ENCODE data around the gene CDH12. TPM values are rescaled to one million over a fixed set of nuclear protein-coding genes. Genes with fewer than 3 reads are reported as not detected.
"Not testable (repeated sequence)": the region's sequence is repeated elsewhere in the genome, so short reads cannot be mapped to it uniquely, and the experiment has no call there.

The CDH12 gene
- total and polyA plus RNA-seq, 2 donors, result 0.05 to 3.5 TPM

DNA sequence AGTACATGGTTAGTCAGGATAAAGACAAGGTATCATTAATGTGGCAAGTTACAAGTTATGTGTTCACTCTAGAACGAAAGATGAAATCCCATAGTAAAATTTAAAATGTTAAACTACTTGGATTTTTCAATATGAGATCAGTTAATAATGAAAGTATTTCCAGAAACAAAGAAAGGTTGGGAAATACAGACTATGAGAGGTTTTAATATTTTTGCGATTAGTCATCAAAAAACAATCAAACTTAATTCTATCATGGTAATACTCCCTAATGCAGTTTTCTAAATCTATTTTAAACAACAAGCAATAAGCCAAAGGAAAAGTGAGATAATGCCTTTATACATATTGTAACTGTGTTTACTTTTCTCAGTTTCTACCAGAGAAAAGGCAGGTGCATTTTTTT is 10.6 kb downstream of the CDH12 start:
- WGBS, result 84% methylated on average over 2 of the region's 2 CpGs
- H3K27ac ChIP-seq (ENCODE audit: low read depth), result no peak overlapping the region
- H3K4me1 ChIP-seq (ENCODE audit: insufficient read depth), result no peaks in the 10 kb centered on the region
- DNase-seq (ENCODE audit: extremely low spot score), result no peak
- H3K36me3 ChIP-seq (ENCODE audit: insufficient read depth), result no peaks in the 10 kb centered on the region
- no peak overlapping the region for H3K4me3 ChIP-seq (ENCODE audit: low read depth, low read length)

DNA sequence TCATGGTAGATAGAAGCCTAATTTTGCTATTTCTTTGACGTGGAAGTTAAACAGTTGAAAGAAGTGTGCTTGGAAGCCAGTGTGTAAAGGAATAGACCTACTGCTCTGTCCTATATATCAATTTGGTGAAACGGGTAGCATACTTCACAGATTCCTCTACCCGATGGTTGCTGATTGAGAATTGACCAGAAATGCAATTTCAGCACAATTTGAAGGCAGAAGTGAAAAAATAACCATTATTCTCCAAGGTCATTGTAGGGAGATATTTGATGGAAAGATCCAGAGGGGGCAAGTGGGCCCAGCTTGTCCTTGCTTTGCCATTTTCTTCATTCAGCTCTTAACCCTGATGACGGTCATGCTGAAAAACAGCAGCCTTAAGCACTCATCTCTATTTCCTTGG is 15.3 kb downstream of the CDH12 start:
- H3K27ac ChIP-seq (ENCODE audit: low read depth), result no peak overlapping the region
- H3K36me3 ChIP-seq (ENCODE audit: insufficient read depth), result no peaks in the 10 kb centered on the region
- 91% methylated on average over 4 of the region's 4 CpGs for WGBS
- no peaks in the 10 kb centered on the region for H3K4me1 ChIP-seq (ENCODE audit: insufficient read depth)
- no peak overlapping the region for H3K4me3 ChIP-seq (ENCODE audit: low read depth, low read length)
- no peak for DNase-seq (ENCODE audit: extremely low spot score)

DNA sequence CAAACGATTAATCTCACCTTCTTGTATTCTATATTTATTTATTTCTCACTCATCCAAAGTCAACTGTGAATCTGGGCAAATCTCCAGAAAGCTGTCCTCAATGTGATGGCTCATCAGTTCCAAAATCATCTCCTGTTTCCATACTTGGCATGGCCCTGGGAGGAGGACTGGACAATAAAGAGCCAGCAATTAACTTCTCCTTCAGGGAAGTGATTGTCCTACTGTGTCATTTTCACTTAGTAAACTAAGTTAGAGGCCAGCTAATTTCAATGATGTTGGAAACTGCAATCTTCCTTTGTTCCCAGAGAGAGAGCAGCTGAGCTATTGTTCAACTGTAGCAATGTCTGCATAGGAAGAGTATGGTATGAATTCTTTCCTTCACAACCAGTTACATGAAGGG is 17.5 kb downstream of the CDH12 start:
- no peak overlapping the region for H3K27ac ChIP-seq (ENCODE audit: low read depth)
- 74% methylated on average over 1 of the region's 1 CpG for WGBS
- H3K4me3 ChIP-seq (ENCODE audit: low read depth, low read length), result no peak overlapping the region
- no peaks in the 10 kb centered on the region for H3K4me1 ChIP-seq (ENCODE audit: insufficient read depth)
- H3K36me3 ChIP-seq (ENCODE audit: insufficient read depth), result no peaks in the 10 kb centered on the region
- DNase-seq (ENCODE audit: extremely low spot score), result no peak

DNA sequence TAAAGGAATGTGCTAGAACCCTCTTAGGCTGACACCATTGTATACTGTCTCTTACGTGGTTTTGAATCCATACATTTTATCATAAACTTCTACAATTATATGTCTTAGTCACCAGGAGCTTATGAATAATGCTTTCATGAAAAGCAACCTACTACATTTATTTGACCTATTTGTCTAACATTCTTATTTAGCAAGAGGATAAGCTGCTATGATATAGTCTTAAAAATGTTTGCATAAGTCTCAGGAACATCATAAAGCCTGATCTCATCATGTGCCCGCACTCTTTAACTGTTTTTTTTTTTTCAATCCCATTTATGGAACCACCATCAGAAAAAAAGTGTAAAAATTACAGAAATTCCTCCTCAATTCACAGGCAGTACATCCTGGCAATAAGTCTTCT is 59.7 kb downstream of the CDH12 start:
- H3K4me1 ChIP-seq (ENCODE audit: insufficient read depth), result no peaks in the 10 kb centered on the region
- no peak for DNase-seq (ENCODE audit: extremely low spot score)
- H3K27ac ChIP-seq (ENCODE audit: low read depth), result no peak overlapping the region
- no peak overlapping the region for H3K4me3 ChIP-seq (ENCODE audit: low read depth, low read length)
- no peaks in the 10 kb centered on the region for H3K36me3 ChIP-seq (ENCODE audit: insufficient read depth)
- WGBS, result 75% methylated on average over 2 of the region's 2 CpGs

DNA sequence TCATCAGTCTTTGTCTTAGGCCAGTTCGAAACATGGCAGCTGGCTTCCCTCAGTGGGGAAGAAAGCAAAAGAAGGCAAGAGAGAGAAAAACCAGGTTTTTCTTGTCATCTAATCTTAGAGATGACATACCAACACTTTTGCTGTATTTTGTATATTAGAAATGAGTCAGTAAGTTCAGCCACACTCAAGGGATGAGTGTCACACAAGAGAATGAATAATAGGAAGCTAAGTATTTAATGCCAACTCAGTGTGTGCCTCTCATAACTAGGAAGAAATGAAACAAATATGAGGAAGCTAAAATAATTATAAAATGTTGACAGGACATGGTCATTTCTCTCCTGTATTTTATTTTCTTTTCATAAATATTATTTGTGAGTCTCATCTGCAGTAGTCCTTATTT is 65.3 kb downstream of the CDH12 start:
- Histone ChIP-seq H3K4me3 (ENCODE audit: low read depth, low read length) (no peak overlapping the region), H3K36me3 (ENCODE audit: insufficient read depth) (no peaks in the 10 kb centered on the region), H3K4me1 (ENCODE audit: insufficient read depth) (no peaks in the 10 kb centered on the region), H3K27ac (ENCODE audit: low read depth) (no peak overlapping the region)
- DNase-seq (ENCODE audit: extremely low spot score), result no peak
- WGBS, result 32% methylated on average over 1 of the region's 1 CpG

DNA sequence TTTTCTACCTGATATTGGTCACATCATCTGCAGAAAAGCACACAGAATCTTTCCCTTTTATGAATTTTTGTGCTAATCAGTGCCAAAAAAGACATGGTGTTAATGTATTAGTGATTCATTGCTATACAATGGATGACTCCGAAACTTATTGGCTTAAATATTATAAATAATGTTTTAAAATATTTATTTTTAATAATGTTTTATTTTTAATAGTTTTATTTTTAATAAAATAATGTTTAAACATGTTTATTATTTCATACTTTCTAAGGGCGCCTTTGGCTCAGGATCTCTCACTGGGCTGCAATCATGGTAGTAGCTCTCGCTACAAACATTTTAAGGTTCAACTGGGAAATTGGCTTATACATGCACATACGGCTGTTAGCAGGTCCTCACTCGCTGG is 65.7 kb downstream of the CDH12 start:
- no peak overlapping the region for H3K27ac ChIP-seq (ENCODE audit: low read depth)

DNA sequence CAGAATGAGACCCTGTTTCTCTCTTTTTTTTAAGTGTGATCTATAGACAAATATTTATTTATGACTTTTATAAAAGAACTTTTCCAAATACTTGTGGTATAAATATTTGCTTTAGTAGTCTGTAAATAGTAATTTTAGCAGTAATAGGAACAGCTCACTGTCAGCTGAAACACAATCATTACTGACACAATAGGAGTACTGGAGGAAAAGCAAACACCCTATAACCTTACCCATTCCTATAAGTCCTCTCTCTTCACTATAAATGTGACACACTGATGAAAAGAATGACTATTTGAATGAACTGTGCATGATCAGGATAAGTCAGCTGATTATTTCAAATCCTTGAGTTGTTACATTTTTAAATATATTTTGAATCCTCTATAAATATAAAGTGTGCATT is 72.4 kb downstream of the CDH12 start:
- H3K36me3 ChIP-seq (ENCODE audit: insufficient read depth), result no peaks in the 10 kb centered on the region
- DNase-seq (ENCODE audit: extremely low spot score), result no peak
- no peak overlapping the region for H3K4me3 ChIP-seq (ENCODE audit: low read depth, low read length)
- H3K27ac ChIP-seq (ENCODE audit: low read depth), result no peak overlapping the region
- no peaks in the 10 kb centered on the region for H3K4me1 ChIP-seq (ENCODE audit: insufficient read depth)

More for the DNA sequence above, 65.7 kb downstream of the CDH12 start:
- Histone ChIP-seq H3K4me3 (ENCODE audit: low read depth, low read length) (no peak overlapping the region), H3K4me1 (ENCODE audit: insufficient read depth) (no peaks in the 10 kb centered on the region), H3K36me3 (ENCODE audit: insufficient read depth) (no peaks in the 10 kb centered on the region)
- 53% methylated on average over 5 of the region's 5 CpGs for WGBS
- no peak for DNase-seq (ENCODE audit: extremely low spot score)

DNA sequence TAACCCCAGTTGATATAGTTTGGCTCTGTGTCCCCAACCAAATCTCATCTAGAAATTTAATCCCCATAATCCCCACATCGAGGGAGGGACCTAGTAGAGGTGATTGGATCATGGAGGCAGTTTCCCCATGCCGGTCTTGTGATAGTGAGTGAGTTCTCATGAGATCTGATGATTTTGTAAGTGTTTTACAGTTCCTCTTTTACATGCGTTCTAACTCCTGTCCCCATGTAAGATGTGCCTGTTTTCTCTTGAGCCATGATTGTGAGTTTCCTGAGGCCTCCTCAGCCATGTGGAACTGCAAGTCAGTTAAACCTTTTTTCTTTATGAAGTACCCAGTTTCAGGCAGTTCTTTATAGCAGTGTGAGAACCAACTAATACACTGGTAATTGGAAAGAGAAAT is 73.6 kb downstream of the CDH12 start:
- DNase-seq (ENCODE audit: extremely low spot score), result no peak
- Histone ChIP-seq H3K27ac (ENCODE audit: low read depth) (no peak overlapping the region), H3K36me3 (ENCODE audit: insufficient read depth) (no peaks in the 10 kb centered on the region), H3K4me1 (ENCODE audit: insufficient read depth) (no peaks in the 10 kb centered on the region), H3K4me3 (ENCODE audit: low read depth, low read length) (no peak overlapping the region)
- 73% methylated on average over 3 of the region's 3 CpGs for WGBS

DNA sequence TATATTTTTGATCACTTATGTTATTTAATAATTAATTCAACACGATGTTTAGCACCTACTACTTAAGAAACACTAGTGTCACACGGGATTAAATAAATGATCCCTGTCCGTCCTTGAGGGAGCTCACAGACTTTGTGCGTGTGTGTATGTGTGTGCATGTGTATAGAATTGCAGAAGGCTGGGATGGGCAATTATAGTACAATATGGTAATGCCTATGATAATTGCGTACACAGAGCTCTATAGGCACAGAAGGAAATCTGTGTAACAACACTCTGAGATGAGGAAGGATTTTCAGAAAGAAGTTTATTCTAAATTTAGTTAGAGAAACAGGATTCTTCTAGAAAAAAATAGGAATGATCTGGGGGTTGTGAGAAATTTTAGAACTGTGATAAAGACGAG is 76.9 kb downstream of the CDH12 start:
- H3K36me3 ChIP-seq (ENCODE audit: insufficient read depth), result no peaks in the 10 kb centered on the region
- no peak overlapping the region for H3K4me3 ChIP-seq (ENCODE audit: low read depth, low read length)
- H3K4me1 ChIP-seq (ENCODE audit: insufficient read depth), result no peaks in the 10 kb centered on the region
- DNase-seq (ENCODE audit: extremely low spot score), result no peak
- no peak overlapping the region for H3K27ac ChIP-seq (ENCODE audit: low read depth)
- 87% methylated on average over 6 of the region's 6 CpGs for WGBS

DNA sequence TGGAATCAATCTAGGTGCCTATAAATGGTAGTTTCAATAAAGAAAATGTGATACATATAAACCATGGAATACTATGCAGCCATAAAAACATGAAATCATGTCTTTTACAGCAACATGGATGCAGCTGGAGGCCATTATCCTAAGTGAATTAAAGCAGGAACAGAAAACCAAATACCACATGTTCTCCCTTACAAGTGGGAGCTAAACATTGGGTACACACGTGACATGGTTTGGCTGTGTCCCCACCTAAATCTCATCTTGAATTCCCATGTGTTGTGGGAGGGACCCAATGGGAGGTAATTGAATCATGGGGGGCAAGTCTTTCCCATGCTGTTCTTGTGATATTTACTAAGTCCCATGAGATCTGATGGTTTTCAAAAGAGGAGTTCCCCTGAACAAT is 78.9 kb downstream of the CDH12 start:
- H3K4me3 ChIP-seq (ENCODE audit: low read depth, low read length); H3K36me3 ChIP-seq (ENCODE audit: insufficient read depth); H3K4me1 ChIP-seq (ENCODE audit: insufficient read depth); DNase-seq (ENCODE audit: extremely low spot score); H3K27ac ChIP-seq (ENCODE audit: low read depth): not testable (repeated sequence)
- 92% methylated on average over 1 of the region's 1 CpG for WGBS

DNA sequence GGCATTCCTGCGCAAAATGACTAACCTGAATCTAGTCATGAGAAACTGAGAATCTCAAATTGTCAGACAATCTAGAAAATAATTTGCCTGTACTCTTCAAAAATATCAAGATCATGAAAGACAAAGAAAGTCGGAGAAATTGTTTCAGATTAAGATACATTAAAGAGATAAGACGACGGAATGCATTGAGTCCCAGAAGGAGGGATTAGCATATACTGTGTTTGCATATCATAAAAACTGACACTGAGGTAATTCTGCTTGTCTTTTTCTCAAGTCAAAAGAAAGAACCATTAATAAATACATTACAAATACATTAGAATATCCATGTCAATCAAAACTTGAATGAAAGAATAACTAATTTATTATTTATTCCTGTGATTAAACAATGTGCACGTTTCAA is 88.4 kb downstream of the CDH12 start:
- Histone ChIP-seq H3K27ac (ENCODE audit: low read depth) (no peak overlapping the region), H3K4me1 (ENCODE audit: insufficient read depth) (no peaks in the 10 kb centered on the region), H3K4me3 (ENCODE audit: low read depth, low read length) (no peak overlapping the region), H3K36me3 (ENCODE audit: insufficient read depth) (no peaks in the 10 kb centered on the region)
- WGBS, result 78% methylated on average over 5 of the region's 5 CpGs
- DNase-seq (ENCODE audit: extremely low spot score), result no peak

DNA sequence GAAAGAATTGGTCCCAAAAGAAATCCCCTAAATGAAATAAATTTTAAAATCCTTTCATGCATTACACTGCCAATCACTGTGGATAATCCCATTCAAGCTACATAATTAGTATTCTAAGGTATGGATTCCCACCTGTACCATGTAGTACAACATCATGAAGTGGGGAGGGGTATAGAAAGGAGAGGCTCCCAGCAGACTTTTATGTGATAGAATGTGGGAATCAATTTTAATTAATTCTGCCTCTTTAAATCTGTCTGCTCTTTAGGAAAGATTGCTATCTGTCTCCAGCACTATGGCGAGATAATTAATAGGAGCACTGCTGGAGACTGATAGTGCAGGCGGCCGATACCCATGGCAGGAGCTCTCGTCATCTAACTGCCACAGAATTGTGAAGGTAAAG is 95.4 kb downstream of the CDH12 start:
- Histone ChIP-seq H3K4me3 (ENCODE audit: low read depth, low read length) (no peak overlapping the region), H3K27ac (ENCODE audit: low read depth) (no peak overlapping the region), H3K4me1 (ENCODE audit: insufficient read depth) (no peaks in the 10 kb centered on the region), H3K36me3 (ENCODE audit: insufficient read depth) (no peaks in the 10 kb centered on the region)
- no peak for DNase-seq (ENCODE audit: extremely low spot score)
- 75% methylated on average over 4 of the region's 4 CpGs for WGBS

DNA sequence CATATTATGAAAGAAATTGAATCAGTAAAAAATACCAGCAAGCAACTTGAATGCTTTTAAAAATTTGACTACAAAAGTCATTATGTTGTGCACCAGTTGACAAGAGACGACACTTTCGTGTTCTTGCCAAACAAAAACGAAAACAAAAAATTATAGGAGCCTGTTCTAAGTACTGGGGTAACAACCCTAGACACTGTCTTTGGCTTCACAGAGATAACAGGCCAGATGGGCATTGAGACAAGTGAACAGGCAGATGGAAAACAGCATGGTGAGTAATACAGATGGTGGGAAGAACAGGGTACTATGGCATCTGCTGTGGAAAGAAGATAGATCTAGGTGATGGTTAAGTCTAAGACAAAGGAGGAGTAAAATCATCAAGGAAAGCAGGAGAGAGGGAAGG is 99.0 kb downstream of the CDH12 start:
- no peak for DNase-seq (ENCODE audit: extremely low spot score)
- Histone ChIP-seq H3K4me1 (ENCODE audit: insufficient read depth) (no peaks in the 10 kb centered on the region), H3K36me3 (ENCODE audit: insufficient read depth) (no peaks in the 10 kb centered on the region), H3K27ac (ENCODE audit: low read depth) (no peak overlapping the region), H3K4me3 (ENCODE audit: low read depth, low read length) (no peak overlapping the region)
- WGBS, result 75% methylated on average over 3 of the region's 3 CpGs

DNA sequence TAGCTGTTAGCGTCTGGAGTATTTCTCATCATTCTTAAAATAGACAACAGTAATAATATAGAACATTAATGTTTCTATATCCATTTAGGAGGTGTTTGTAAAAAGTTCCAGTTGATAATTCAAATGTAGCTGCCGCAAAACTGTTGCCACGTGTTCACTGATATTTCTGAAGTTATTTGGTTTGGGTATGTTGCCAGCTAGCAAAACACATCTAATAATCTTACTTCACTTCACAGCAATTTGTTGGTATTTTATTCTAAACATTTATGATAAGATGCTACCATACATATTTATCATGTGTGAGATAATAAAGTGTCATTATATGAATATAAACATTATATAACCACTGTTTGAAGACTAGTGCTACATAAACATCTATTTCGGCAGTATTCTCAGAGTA is 101.6 kb downstream of the CDH12 start:
- WGBS, result 30% methylated on average over 4 of the region's 4 CpGs
- Histone ChIP-seq H3K27ac (ENCODE audit: low read depth) (no peak overlapping the region), H3K4me1 (ENCODE audit: insufficient read depth) (no peaks in the 10 kb centered on the region), H3K36me3 (ENCODE audit: insufficient read depth) (no peaks in the 10 kb centered on the region), H3K4me3 (ENCODE audit: low read depth, low read length) (no peak overlapping the region)
- DNase-seq (ENCODE audit: extremely low spot score), result no peak

DNA sequence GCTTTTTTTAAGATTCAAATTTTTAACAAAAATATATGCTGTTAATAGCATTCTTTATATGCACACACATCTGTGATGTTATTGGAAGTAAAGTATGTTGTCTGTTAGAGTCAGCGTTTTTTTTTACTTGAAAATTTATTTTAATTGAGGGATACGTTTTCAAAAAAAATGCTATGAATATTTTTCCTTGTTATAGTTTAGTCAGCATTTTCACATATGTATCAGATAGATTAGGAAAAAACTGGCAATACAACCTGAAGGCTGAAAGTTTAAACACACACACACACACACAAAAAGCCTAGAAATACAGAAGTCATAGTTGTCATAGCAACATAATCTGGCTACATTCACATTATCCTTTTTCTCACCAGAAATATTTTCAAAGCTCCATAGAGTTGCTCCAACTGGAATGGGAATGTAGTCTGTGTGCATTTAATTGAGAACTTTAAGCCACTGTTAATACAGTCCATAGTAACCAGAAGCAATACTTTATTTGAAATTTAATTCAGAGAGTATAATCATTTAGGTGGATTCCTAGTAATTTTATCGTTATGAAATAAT is 116.6 kb downstream of the CDH12 start:
- Histone ChIP-seq H3K4me1 (ENCODE audit: insufficient read depth) (no peaks in the 10 kb centered on the region), H3K27ac (ENCODE audit: low read depth) (no peak overlapping the region), H3K4me3 (ENCODE audit: low read depth, low read length) (no peak overlapping the region), H3K36me3 (ENCODE audit: insufficient read depth) (no peaks in the 10 kb centered on the region)
- 67% methylated on average over 3 of the region's 3 CpGs for WGBS
- DNase-seq (ENCODE audit: extremely low spot score), result no peak
